ENCODE results near the gene RHOF. TPM values are rescaled to one million over a fixed set of nuclear protein-coding genes. Genes with fewer than 3 reads are reported as not detected.

The RHOF gene
- total and polyA plus RNA-seq, 4 donors = 15.1 to 34.7 (median 24.8) TPM

Other genes with a start within 250 kb of the RHOF start
- gene KDM2B, start 212.7 kb downstream of the RHOF start, total RNA-seq = 10 to 100 TPM; 30.6 to 44.5 TPM
- gene KDM2B, start 212.7 kb downstream of the RHOF start, polyA plus RNA-seq = 10 to 100 TPM; 13.8 to 18.6 TPM
- 10 to 100 TPM; 17.1 to 33.7 TPM for gene ORAI1, start 167.2 kb downstream of the RHOF start, total RNA-seq
- 10 to 100 TPM; 15.2 to 32.5 TPM for gene ORAI1, start 167.2 kb downstream of the RHOF start, polyA plus RNA-seq
- 1 to 10 TPM; 2.4 to 5.8 TPM for gene MORN3, start 124.0 kb downstream of the RHOF start, total RNA-seq
- gene MORN3, start 124.0 kb downstream of the RHOF start, polyA plus RNA-seq = 1 to 10 TPM; 2.8 to 3.2 TPM
- 10 to 100 TPM in 1 of 2 donors, 1 to 10 TPM in 1; 3.9 to 17.7 TPM for gene TMEM120B, start 80.9 kb downstream of the RHOF start, total RNA-seq
- gene TMEM120B, start 80.9 kb downstream of the RHOF start, polyA plus RNA-seq = 10 to 100 TPM in 1 of 2 donors, 1 to 10 TPM in 1; 5.6 to 10.5 TPM
- 10 to 100 TPM; 12.4 to 28.1 TPM for gene SETD1B, start 10.3 kb upstream of the RHOF start, total RNA-seq
- 1 to 10 TPM; 7.3 to 8.3 TPM for gene SETD1B, start 10.3 kb upstream of the RHOF start, polyA plus RNA-seq
- 1 to 10 TPM in 1 of 2 donors, not detected in 1; 4.0 TPM for gene HPD, start 65.2 kb upstream of the RHOF start, total RNA-seq
- 1 to 10 TPM in 1 of 2 donors, under 1 TPM in 1; 0.88 to 1.2 TPM for gene HPD, start 65.2 kb upstream of the RHOF start, polyA plus RNA-seq
- gene PSMD9, start 95.1 kb upstream of the RHOF start, total RNA-seq = 10 to 100 TPM; 52.4 to 72.8 TPM
- gene PSMD9, start 95.1 kb upstream of the RHOF start, polyA plus RNA-seq = 100 to 1,000 TPM in 1 of 2 donors, 10 to 100 TPM in 1; 39.6 to 134 TPM
- gene CFAP251, start 124.9 kb upstream of the RHOF start, total RNA-seq = 10 to 100 TPM; 24.0 to 35.4 TPM
- 1 to 10 TPM; 6.9 to 7.2 TPM for gene CFAP251, start 124.9 kb upstream of the RHOF start, polyA plus RNA-seq
- 10 to 100 TPM; 13.2 to 21.2 TPM for gene BCL7A, start 228.2 kb upstream of the RHOF start, total RNA-seq
- gene BCL7A, start 228.2 kb upstream of the RHOF start, polyA plus RNA-seq = 1 to 10 TPM; 3.4 to 4.5 TPM